ENCODE results near the gene FAM170B.

Gene FAM170B

DNA sequence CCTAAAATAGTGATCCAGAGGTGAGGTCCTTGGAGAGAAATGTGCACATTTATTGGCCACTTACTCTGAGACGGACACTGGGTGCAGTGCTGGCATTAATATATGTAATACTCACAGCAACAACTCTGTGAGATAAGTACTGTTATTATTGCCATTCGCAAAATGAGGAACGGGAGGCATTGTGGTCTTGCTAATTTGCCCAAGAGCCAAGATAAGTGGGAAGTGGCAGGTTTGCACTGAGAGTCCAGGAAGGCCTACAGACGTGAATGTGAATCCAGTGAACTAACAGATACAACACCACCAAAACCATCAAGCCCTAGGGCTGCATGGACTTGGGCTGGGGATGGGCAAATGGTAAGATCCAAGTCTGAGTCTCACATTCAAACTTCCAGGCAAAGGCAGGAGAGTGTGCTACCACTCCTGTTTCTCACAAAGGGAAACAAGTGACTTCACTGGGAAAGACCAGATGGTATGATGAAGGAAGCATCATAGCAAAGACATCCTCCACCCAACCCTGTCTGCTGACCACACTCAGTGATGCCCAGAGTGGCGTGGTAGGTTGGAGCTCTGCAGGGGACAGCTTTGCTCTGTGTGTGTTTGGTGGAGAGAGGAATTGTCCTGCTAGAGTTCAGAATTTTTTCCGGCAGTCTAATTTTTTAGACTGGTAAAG is 35.1 kb upstream of the FAM170B start:
- no peak for DNase-seq

DNA sequence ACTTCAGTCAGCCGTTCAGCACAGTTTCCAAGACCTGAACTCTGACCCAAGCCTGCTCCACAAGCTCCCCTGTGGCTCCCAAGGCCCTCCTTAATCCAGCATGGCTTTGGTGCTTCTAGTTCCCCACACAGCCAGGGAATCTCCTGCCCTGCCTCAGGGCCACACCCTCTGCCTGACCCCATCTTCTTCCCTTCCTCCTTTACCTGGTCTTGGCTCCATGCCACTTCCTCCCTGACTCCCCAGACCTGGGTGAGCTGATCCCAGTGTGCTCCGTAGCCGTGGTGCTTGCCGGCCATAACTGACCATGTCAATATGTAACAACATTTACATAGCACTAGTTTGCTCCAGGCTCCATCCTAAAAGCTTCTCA is 34.3 kb upstream of the FAM170B start:
- no peak for DNase-seq

DNA sequence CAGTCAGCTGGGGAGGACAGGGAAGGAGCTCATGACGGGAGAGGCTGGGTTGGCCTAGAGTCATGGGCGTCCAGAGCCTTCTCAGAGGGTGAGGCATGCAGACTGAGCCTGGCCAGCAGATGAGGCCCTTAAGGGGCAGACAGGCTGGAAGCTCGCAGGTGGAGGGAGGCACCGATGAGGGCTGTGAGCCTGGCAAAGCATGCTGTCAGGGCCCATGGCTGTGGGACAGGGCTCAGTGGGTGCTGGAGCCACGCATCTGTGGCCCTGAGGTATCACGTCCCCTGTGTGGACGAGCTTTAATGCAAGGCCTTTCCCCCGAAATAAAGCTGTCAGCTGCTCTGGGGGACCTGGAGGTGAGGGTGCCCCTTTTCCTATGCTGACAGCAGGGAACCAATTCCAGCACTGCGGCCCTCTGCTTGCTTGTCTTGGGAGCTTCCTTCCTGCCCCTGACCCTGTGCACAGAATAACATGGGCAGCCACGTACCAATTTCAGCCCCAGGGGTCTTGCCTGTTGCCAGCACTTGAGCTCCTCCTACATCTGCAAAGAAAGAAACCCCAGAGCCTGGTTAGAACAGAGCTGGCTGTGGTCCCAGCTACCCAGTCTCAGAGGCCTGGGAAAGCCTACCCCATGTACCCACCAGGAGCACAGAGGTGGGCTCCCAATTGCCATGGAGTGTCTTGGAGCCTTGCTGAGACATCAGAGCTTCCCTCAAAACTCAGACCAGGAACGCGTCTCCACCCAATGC is 33.8 kb upstream of the FAM170B start:
- no peak for DNase-seq

DNA sequence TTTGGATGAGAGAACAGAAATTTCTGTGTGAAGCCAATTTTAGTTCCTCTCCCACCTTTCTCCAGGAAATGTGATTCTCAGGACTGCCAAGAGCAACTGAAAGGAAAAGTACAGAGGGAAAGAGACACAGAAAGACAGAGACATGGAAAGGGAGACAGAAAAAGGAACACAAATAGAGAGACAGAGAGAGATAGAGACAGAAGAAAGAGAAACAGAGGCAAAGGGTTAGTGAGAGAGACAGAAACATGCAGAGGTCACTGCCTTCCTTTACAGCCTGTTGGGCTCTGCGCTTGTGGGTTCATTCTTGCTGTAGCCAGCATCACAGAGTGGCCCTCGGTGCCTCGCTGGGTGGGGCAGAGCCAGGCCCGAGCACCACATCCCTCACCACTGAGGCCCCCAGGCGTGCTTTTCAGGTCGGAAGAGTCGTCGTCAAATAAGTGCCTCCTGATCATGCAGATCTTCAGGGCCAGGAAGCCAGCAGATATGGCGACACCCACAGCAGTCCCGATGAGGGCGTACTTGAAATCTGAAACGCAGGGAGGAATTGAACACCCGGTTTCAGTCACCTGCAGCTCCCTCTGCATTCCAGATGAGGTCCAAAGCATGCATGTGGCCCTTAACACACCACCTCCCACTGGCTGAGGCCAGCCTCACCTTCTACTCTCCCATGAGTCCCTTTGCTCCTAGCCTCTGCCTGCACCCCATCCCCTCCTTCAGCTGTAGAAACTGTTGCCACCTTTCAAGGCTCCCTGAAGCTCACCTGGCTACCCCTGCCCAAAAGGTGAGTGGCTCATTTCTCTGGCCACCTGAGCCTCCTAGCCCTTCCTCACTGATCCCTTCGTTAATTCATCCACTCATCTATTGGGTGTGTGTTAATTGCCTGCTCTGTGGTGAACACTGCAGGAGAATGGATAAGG is 32.9 kb upstream of the FAM170B start:
- no peak for DNase-seq

DNA sequence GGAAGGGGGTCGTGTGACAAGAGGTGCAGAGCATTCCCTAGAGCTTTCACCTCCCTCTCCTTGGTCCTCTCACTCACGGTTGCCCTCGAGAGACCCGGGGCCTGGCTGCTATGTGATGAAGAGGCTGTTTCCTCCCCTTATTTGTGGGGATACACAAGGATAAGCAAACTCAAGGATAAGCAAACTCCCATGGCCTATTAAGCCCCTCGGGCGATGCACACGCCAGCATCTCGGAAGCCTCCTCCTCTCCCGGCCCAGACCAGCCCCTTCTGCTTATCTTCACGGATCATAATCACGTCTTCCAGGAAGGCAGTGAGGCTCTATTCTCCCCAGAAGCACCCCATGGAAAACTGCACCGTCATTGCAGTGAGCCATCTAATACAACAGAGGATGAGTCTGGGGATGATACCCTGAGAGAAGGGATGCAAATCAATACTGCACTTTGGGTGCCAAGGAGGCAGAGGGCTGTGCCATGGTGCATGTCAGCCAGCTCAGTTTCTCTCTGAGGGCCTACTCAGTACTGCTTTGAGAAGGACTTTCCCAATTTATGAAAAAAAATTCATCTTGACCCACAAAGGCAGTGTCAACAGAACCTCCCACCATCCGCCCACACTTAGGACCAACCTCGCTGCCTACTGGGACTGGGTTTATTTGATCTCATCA is 32.1 kb upstream of the FAM170B start:
- DNase-seq: no peak

DNA sequence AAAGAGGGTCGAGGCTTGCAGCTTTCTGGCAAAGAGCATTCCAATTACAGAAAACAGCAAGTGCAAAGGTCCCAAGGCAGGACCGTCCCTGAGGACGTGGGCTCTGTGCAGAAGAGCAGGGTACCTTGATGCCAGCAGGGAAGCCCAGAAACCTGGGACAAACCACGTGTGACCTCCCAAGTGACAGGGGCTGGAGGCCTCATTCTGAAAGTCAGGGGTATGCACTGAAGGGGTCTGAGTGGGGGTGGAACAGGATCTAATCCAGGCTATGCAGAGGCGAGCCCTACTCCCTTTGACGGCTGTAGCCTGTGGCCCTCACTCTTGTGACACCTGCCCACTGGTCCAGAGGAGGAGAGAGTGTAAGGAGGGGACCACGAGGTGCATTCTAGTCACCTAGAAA is 31.4 kb upstream of the FAM170B start:
- no peak for DNase-seq

DNA sequence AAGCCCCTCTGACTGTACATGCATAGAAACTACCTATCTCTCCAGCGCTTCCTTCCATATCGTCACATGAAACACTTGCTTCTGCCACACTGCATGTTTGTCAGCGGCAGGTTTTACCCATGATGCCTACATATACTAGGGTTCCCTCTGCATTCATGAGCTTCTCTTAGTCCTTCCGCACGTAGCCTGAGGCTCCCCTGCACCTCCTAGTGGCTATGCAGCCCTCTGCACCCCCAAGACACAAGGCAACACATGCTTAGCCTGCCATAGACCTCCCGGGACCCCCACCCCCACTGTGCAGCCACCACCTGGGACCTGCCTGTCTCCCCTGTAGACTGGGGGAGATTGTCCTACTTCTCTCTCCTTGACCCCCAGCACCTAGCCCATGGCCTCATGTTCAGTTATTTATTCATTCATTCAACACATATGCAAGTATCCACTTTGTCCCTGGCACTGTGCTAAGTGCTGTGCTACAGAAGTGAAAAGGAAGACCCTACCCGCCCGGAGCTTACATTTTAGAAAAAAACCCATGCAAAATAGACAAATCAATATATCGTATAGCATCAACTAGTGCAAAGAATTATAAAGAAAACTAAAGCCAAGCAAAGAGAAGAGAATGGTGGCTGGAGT is 30.9 kb upstream of the FAM170B start:
- DNase-seq: no peak

DNA sequence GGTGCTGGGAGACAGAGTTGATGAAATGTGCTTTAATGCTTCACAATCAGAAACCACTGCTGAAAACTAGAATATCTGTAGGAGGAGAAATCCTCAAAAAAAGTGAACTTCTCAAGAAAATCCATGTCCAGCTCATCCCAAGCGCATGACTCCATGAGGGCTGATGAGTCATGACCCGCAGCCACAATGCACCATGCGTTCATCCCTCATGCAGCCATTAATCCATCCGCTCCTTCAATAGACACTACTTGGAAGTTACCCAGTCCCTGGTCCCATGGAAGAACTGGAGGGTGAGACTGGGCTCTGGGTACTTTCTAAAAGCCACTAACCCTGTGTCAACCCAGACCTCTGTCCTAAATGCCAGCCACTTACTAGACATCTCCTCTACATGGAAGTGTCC is 29.9 kb upstream of the FAM170B start:
- DNase-seq: no peak

DNA sequence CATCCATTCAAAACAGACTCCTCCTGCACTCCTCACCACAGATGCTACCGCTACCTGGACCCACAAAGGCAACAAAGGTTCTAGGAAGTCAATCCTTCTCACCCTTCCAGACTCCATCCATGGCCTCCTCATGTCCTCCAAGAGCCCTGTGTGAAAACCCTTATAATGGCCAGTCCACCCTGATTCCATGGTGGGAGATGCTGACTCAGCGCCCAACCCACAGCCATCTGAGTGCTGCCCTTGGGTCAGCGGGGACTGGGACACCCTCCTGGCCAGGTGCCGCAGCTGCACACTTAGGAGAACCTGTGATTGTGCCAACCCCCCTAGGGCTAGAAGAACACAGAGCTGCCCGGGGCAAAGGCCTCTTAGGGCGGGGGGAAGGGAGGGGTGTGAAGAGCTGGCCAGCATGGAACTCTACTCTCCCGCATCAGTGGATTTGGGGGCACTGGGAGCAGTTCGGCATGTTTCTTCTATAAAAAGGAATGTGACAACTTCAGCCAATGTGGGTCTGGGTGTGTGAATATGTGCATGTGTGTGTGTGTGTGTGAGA is 29.0 kb upstream of the FAM170B start:
- no peak for DNase-seq

DNA sequence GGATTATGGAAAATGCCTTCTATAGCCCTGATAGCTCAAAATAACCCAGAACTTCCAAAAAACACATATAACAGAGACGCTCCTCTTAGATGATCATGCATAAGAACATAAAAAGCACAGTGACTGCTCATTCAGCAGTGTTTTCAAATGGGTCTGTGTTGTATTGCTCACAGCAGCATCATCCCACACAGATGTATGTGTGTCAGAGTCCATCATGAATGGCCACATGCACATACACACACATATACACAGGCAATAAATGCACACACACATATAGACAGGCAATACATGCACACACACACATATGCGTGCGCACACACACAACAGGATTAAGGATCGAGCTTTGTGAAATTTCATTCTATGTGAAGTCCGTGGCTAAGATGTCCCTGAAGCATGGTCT is 28.2 kb upstream of the FAM170B start:
- no peak for DNase-seq

DNA sequence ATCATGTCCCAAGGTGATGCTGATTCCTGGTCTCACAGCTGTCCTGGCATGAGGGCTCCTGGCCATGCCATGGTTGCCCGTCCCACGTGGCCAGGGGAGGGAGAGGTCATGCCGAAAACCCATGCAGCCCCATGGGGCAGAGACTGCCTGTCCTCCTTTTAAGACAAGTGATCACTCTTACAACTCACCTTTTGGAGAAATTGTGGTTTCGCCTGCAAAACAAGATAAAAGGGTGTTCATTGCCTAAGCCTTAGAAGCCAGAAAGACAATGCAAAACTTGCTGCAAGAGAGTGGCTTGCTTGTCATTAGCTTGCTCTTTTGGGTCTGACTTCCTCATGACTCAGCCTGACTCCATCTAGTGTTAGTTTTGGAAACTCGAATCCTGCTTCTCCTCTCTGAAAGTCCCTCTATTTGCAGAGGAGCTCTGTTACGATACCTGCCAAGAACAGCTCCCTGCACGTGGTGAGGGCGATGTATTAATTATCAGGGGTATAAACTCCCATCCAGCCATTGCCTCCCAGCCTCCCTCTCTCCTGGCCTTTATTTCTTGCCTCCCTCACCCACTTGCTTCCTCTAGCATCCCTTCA is 27.7 kb upstream of the FAM170B start:
- DNase-seq: no peak

DNA sequence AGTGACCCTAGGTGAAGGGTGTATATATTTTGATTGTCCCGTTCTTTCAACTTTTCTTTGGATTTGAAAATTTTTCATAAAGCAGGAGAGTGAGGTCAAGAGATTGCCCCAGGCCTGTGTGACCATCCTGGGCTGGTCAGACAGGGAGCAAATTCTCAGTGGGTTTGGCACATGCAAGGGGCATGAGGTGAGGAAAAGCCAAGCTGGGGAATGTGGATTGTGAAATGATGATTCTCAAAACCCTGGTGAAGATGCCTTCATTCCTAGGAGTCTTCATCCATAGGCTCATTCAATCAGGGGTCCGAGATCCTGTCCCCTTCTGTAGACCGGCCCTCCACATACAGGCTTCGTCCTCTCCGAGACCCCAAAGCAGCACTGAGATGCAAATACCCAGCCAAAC is 27.0 kb upstream of the FAM170B start:
- no peak for DNase-seq

DNA sequence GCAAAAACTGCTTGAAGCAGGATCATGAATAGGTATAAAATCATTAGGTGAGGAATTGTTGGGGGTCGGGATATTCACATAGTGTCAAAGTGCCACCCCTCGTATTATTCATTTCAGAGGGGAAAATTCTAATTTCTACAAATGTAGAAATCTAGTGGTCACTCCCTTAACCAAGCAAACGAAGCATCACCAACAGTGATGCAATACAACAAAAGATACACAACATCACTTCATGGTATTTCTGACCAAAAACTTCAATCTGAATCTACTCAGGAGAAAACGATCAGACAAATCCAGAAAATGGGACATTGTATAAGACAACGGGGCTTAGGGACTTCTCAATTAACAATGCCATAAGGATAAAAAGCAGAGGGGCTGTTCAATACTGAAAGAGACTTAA is 26.3 kb upstream of the FAM170B start:
- DNase-seq: no peak

DNA sequence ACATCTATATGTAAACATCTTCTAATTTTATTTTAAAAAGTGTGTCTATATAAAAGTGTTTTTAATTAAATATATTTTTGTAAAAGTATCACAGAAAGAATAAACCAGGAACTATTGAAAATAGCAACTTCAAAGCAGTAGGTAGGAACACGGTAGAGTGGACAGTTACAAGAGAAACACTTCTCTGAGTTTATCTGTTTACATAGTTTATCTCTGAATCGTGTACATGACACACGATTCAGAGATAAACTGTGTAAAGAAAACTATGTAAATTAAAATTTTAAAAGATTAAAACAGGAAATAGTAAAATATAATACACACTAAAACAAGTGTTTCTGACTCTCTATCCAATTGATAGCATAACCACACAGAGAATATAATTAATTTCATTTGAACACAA is 25.1 kb upstream of the FAM170B start:
- DNase-seq: no peak

DNA sequence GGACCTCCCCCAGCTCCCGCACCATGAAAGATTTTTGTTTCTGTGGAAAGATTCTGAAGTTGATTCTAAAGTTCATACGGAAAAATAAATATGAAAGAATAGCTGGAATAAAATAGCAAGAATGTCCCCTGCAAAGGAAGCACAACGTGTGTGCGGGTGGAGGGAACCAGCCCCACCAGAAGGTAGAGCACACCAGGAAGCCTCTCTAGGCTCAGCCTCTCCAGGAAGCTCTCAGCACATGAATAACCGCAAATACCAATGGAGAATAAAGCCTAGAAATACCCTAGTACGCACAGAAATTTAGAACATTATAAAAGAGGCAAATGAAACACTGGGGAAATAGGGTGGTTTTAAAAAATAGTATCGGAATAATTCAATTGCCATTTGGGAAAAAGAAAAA is 24.6 kb upstream of the FAM170B start:
- no peak for DNase-seq

DNA sequence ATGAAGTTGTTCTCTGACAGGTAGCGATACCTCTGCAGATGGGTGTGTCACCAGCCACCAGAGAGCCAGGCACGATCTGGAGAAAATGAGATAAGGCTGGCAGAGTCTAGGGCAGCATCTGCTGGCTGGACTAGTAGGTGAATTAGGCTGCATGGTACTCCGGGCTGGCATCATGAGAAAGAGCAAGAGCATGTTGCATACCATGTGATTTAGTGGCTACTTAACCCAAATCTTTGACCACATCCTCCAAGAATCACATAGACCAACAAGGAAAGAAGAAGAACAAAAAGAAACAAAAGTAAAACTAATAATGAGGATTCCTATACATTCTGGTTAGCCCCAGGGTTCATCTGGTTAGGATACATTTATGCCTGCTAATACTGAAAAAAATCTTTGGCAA is 23.4 kb upstream of the FAM170B start:
- DNase-seq: no peak

DNA sequence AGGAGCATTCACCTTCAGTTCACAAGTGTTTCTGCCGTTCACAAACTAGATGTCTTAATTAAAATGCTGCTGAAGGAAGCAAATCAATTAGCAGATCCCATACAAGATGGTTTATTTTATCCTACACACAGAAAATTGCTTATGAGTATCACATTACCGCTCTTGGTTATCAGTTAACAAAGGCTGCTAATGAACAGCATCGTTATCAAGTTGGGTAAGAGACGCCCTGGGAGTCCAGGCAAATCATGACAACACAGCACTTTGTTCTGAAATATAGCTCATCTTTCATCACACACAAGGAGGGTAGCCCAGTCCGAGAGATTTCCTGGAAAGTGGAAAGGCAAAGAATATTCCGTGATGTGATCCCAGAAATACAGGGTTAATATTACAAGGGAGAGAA is 20.8 kb upstream of the FAM170B start:
- no peak for DNase-seq

DNA sequence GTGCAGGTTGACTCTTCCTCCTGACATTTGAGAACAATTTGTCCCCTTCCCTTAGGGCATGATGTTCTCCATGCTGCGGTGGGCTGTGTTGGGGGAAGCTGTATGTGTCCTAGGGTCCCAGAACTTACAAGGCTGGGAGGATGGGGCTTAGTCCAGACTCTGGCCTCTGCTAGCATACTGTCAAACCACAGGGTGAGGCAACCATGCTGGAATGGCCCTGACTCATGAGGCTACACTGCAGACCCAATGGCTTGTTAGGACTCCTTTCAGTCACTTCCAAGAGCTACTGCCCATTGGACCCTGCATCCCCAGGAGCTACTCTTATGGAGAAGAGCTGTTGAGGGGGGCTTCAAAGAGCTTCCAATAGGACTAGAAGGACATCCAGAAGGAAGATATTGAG is 20.1 kb upstream of the FAM170B start:
- DNase-seq: no peak

DNA sequence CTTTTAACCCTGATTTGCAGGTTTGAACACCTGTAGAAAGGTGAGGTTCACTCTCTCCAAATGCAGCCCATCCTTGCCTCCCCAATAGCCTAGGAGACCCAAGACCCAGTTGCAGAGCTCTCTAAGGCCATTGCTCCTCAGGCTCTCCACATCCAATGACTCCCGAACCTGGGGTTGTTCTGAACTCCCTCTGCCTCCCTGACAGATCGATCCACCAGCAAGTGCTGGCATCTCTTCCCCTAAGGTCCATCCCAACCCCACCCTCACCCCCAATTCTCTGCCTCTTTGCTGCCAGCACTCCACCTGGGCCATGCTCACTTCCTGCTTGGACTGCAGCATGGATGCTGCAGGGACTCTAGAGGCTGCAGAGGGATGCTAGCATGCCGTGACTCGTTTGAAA is 19.3 kb upstream of the FAM170B start:
- no peak for DNase-seq

DNA sequence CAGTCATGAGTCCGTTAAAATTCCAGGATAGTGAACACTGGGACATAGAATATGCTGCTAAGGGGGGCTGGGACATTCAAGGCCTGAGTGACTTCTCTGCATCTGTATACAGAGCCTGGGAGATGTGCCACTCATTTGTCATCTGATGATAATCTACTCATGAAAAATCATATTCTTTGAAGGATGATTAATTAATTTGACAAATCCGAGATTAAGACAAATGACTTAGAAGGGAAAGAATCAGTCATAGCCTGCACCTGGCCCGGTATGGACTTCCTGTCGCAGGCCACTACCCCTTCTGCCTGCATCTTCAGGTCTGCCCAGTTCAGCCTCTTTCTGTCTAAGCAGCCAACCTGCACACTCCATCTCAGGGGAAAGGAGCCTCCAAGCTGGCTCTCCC is 18.8 kb upstream of the FAM170B start:
- no peak for DNase-seq

DNA sequence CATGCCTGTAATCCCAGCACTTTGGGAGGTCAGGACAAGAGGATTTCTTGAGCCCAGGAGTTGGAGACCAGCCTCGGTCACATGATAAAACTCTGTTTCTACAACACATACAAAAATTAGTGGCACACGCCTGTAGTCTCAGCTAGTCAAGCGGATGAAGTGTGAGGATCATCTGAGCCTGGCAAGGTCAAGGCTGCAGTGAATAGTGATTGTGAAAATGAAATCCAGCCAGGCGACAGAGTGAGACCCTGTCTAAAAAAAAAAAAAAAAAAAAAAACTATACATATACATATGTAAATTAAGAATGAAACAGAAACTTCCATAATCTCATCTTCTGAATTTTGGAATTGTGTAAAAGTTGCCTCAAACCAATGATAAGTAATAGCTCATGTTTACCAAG is 18.2 kb upstream of the FAM170B start:
- DNase-seq: no peak

DNA sequence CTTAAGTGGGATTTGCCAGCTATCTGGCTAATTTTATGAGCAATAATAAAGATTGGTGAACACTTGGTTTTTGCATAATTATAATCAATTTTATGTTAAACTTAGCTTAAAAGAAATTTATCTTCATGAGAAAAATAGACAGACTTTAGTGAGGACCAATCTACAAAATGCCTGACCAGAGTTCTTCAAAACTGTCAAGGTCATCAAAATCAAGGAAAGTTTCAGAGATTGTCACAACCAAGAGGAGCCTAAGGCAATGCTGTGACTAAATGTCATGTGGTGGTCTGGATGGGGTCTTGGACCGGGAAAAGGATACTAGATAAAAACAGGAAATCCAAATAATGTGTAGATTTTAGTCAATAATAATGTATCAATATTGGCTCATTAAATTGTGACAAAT is 17.7 kb upstream of the FAM170B start:
- no peak for DNase-seq
